HG02588 (cell line): ENCODE measurements around the gene DHTKD1.
"Not testable (repeated sequence)": the region's sequence is repeated elsewhere in the genome, so short reads cannot be mapped to it uniquely, and the experiment has no call there.

Source experiments
- ATAC-seq: cut with Tn5 transposase; IDR thresholded peaks from one replicate; pipeline ENCODE4 v1.9.1; 2021; ENCODE audit warnings: mild to moderate bottlenecking, moderate library complexity; ENCODE audit not compliant: unreplicated experiment

DHTKD1 gene

GRCh38 chr10:12062754-12063482, 5.8 kb upstream of the DHTKD1 start:
- no peak for ATAC-seq

- no peak for ATAC-seq
Observed at GRCh38 chr10:12063483-12063818, 5.3 kb upstream of the DHTKD1 start.

GRCh38 chr10:12067336-12067735, 1.4 kb upstream of the DHTKD1 start:
- no peak for ATAC-seq

- ATAC-seq: not testable (repeated sequence)
Observed at GRCh38 chr10:12071441-12071840, 2.7 kb downstream of the DHTKD1 start.

- ATAC-seq: no peak
Observed at GRCh38 chr10:12073526-12073925, 4.8 kb downstream of the DHTKD1 start.

GRCh38 chr10:12077580-12078180, 8.9 kb downstream of the DHTKD1 start:
- ATAC-seq: no peak

GRCh38 chr10:12081470-12081869, 12.7 kb downstream of the DHTKD1 start:
- ATAC-seq: no peak

- no peak for ATAC-seq
Observed at GRCh38 chr10:12081879-12082557, 13.3 kb downstream of the DHTKD1 start.

GRCh38 chr10:12088919-12089318, 20.2 kb downstream of the DHTKD1 start:
- no peak for ATAC-seq

- ATAC-seq: no peak
Observed at GRCh38 chr10:12091421-12091820, 22.7 kb downstream of the DHTKD1 start.

GRCh38 chr10:12097361-12097760, 28.6 kb downstream of the DHTKD1 start:
- ATAC-seq: not testable (repeated sequence)

- no peak for ATAC-seq
Observed at GRCh38 chr10:12097791-12098190, 29.0 kb downstream of the DHTKD1 start.

- ATAC-seq: no peak
Observed at GRCh38 chr10:12098966-12099365, 30.2 kb downstream of the DHTKD1 start.

- no peak for ATAC-seq
Observed at GRCh38 chr10:12103802-12104201, 35.0 kb downstream of the DHTKD1 start.

GRCh38 chr10:12107781-12108180, 39.0 kb downstream of the DHTKD1 start:
- no peak for ATAC-seq

GRCh38 chr10:12109286-12109685, 40.5 kb downstream of the DHTKD1 start:
- ATAC-seq: no peak

GRCh38 chr10:12111528-12111927, 42.8 kb downstream of the DHTKD1 start:
- ATAC-seq: no peak

GRCh38 chr10:12113627-12114026, 44.9 kb downstream of the DHTKD1 start:
- ATAC-seq: no peak

GRCh38 chr10:12121673-12122072, 52.9 kb downstream of the DHTKD1 start:
- no peak for ATAC-seq

- peak; percentile 92 for ATAC-seq
Observed at GRCh38 chr10:12129222-12130111, 60.7 kb downstream of the DHTKD1 start, which contains the start of gene SEC61A2. TSS of gene SEC61A2 (plus strand) at chr10:12129677. CDS start at chr10:12129788, 111 bp downstream.

GRCh38 chr10:12130237-12130872, 61.6 kb downstream of the DHTKD1 start:
- peak; percentile 29 for ATAC-seq
